ENCODE results near the gene TOMM6.

DNA sequence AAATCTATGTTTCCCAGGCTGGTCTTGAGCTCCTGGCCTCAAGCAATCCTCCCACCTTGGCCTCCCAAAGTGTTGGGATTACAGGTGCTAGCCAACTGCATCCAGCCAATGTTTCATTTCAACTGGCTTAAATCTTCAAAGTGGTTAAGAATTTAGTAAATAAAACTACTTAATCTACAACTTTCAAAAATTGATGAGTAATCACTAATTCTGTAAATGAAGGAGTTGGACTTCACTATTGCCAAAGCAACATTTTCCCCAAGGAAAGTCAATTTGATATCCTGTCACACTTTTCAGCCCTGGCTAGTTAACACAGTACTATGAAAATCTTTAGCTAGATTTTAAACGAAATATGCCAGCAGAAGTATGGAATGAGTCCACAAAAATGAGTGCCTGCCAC, 3.8 kb downstream of the TOMM6 start:
- TF ChIP-seq, protein P1, sequence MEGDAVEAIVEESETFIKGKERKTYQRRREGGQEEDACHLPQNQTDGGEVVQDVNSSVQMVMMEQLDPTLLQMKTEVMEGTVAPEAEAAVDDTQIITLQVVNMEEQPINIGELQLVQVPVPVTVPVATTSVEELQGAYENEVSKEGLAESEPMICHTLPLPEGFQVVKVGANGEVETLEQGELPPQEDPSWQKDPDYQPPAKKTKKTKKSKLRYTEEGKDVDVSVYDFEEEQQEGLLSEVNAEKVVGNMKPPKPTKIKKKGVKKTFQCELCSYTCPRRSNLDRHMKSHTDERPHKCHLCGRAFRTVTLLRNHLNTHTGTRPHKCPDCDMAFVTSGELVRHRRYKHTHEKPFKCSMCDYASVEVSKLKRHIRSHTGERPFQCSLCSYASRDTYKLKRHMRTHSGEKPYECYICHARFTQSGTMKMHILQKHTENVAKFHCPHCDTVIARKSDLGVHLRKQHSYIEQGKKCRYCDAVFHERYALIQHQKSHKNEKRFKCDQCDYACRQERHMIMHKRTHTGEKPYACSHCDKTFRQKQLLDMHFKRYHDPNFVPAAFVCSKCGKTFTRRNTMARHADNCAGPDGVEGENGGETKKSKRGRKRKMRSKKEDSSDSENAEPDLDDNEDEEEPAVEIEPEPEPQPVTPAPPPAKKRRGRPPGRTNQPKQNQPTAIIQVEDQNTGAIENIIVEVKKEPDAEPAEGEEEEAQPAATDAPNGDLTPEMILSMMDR (IDR thresholded peaks at IDR 0.05; ENCODE audit: insufficient read depth, low read length, poor library complexity, severe bottlenecking): no peak
- TF ChIP-seq EZH2phosphoT487 (conservative IDR thresholded peaks at IDR 0.05; ENCODE audit: low read length): no peak

Data from SU-DHL-6 (cell line).